NCI-H1105 treated with DMSO at 0.1 percent for 48 hours (cell line): ENCODE data around the gene ECT2.
A peak's percentile ranks its signal among the peaks of the same experiment; 100 is the strongest.
"Not testable (repeated sequence)": the region's sequence is repeated elsewhere in the genome, so short reads cannot be mapped to it uniquely, and the experiment has no call there.

Experiments used
- DNase-seq: peaks from one replicate; lab custom pipeline; 2025; lab: John Stamatoyannopoulos, UW

ECT2 gene

DNA sequence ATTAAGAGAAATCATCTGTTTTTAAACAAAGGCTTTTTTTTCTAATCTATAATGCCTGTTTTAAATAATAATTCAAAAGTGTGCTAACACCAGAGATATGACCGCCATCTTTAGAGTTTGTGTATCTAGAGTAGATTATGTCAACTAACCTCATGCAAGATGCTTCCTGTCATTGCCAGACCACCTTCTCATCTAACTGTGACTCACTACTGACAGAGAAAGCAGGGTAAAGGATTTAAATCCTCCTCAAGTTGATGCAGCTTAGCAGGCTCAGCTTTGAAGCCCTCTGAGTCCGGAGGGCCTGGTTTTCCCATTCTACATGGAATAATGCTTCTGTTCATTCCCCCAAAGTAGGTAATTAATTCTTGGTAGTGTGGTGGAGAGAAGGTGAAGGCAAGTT lies 108.5 kb downstream of the ECT2 start:
- no peak for DNase-seq

GRCh38 chr3:172866726-172867350 lies 116.3 kb downstream of the ECT2 start:
- DNase-seq: not testable (repeated sequence)

DNA sequence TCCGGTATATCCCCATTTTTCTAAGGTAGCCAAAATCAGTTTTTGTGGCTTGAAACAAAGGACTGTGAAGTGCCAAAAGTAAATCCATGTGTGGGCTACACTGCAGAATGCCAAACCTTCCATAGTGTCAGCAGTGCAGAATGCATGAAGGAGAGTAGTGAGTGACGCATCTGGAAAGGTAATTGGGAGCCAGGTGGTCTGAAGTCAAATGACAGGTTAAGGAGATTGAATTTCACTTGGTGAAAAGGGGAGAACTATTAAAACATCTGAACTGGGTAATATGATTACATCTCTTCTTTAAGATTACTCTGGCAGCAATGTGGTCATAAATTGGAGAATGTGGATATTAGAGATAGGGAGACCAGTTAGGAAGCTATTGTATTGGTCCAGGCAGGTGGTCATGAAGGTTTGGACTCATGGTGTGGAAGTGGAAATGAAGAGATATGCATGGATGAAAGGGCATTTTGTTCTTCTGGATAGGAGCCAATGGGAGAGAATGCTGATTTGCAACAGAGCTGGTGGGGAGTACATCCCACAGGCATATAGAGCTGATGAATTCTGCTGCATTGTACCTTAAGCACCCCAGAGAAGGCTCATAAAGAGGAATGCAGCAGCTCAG lies 118.2 kb downstream of the ECT2 start:
- DNase-seq: peak; percentile 96

- DNase-seq: peak; percentile 98
These were observed 118.8 kb downstream of the ECT2 start for GRCh38 chr3:172869368-172869771.

GRCh38 chr3:172869784-172870518 lies 119.4 kb downstream of the ECT2 start:
- no peak for DNase-seq
